GM13976 (cell line): ENCODE measurements around the gene PARVA.

Source experiments
- DNase-seq: peaks from one replicate; pipeline ENCODE4 v3.0.0; 2012; ENCODE audit warnings: low spot score
- in situ Hi-C: fragments of 300-500 bp; cut with MboI; formaldehyde crosslinking; loops from one replicate; pipeline ENCODE4 v1.12.0; 2022; ENCODE audit warnings: low sequenced_read_pairs, mixed read lengths, inconsistent platforms; ENCODE audit not compliant: unreplicated experiment
- TF ChIP-seq, protein P1 (sequence below): IDR thresholded peaks from 2 replicates; pipeline ENCODE4 v1.5.1; 2012; ENCODE audit warnings: borderline replicate concordance, mild to moderate bottlenecking; ENCODE audit not compliant: insufficient read depth; ENCODE audit errors: extremely low read depth, missing control alignments, control extremely low read depth

The PARVA gene

DNA sequence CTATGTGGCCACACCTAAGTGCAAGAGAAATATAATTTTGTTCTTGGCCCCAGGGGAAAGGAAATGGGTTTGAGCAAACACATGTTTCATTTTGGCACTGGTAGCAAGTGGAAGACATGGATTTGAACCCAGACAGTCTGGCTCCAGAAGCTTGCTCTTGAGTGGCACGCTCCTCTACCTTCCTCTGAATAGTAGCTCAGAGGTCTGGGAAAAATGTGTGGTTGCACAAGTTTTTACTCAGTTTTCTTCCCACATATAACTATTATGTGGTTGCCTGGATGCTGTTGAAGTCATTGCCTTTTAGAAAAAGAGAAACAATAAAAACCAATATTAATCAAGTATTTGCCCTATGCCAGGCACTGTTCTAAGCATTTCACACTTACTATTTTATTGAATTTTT is 16.3 kb downstream of the PARVA start:
- DNase-seq, result no peak
- TF ChIP-seq, protein P1, sequence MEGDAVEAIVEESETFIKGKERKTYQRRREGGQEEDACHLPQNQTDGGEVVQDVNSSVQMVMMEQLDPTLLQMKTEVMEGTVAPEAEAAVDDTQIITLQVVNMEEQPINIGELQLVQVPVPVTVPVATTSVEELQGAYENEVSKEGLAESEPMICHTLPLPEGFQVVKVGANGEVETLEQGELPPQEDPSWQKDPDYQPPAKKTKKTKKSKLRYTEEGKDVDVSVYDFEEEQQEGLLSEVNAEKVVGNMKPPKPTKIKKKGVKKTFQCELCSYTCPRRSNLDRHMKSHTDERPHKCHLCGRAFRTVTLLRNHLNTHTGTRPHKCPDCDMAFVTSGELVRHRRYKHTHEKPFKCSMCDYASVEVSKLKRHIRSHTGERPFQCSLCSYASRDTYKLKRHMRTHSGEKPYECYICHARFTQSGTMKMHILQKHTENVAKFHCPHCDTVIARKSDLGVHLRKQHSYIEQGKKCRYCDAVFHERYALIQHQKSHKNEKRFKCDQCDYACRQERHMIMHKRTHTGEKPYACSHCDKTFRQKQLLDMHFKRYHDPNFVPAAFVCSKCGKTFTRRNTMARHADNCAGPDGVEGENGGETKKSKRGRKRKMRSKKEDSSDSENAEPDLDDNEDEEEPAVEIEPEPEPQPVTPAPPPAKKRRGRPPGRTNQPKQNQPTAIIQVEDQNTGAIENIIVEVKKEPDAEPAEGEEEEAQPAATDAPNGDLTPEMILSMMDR, result no peak
- in situ Hi-C loops, result no loop called here

DNA sequence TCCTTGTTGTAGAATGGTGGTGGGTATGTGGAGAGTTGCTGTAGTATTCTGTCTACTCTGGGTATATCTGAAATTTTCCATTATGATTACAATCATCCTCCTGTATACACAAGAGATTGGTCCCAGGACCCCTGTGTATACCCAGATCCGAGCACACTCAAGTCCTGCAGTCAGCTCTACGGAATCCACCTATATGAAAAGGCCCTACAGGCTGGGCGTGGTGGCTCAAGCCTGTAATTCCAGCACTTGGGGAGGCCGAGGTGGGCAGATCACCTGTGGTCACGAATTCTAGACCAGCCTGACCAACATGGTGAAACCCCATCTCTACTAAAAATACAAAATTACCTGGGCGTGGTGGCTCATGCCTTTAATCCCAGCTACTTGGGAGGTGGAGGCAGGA is 17.2 kb downstream of the PARVA start:
- TF ChIP-seq, protein P1, result no peak
- DNase-seq, result no peak
- in situ Hi-C loops, result no loop called here

DNA sequence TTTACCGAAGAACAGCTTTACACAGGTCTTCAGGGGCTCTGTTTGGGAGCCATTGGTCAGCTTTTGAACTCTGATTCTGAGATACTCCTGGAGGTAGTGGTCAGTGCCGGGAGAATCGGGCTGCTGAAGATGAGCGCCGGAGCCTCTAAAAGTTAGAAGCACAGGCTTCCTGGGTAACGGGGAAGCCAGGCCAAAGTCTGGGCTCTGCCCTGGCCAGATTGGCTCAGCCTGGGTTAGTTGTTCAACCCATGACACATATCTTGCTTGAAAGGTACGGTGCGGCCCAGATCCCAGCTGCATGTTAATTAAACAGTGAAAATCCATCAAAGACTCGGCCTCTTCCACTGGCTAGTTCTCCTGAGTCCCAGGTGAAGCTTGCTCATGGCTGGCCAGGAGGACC is 18.0 kb downstream of the PARVA start:
- no peak for DNase-seq
- in situ Hi-C loops, result no loop called here
- TF ChIP-seq, protein P1, result no peak

DNA sequence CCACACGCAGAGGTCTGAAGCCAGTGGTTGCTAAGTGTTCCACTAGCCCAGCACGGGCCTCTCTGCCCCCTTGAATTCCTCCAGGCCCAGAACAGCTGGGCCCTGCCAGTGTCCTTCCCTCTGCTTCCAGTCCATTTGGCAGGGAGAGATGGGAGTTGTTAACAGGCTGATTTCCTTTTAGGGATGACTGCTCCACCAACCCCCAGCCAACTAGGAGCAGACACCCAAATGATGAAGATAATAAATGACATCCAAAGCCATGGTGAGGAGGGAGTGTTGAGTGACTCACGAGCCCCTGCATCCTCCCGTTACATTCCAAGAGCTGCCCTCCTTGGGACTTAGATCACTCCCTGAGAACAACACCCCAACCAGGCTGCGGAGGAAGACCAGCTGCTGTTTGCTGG is 20.6 kb downstream of the PARVA start:
- DNase-seq, result no peak
- in situ Hi-C loops, result no loop called here
- TF ChIP-seq, protein P1, result no peak

DNA sequence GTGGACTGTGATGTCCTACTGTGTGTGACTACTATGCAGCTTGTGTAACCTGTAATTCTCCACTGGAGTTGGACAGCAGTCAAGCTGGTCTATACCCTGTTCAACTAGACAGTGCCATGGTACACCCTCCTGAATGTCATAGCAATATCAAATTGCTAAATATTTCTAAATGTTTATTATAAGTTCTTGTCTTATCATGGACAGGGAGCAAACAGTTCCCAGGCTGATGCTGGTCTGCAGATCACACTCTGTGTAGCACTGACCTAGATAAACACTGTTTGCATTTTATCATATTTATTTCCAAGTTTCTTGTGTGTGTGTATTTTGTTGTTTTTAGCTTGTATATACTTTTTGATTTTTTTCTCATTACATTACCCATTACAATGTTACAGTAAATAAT is 22.0 kb downstream of the PARVA start:
- TF ChIP-seq, protein P1, result no peak
- DNase-seq, result no peak
- in situ Hi-C loops, result no loop called here

DNA sequence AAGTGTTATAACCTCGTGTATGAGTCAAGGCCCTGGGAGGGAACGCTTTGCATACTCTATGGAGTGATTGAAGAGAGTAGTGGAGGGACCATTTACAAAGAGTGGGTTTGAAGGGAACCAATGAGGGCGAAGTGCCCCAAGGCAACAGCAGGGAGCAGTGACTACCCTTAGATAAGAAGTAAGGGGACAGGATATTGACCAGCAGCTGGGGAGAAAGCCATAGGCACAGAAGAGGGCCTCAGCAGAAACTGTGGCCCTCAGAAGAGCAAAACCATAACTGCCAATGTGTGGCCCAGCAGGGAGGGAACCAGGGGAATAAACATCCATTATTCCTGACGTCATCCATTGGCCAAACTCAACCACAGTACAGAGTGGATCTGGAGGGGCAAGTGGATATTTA is 24.7 kb downstream of the PARVA start:
- TF ChIP-seq, protein P1, result no peak
- no peak for DNase-seq
- in situ Hi-C loops, result loop anchor here (25.0 kb wide), 1 partner anchor 485 kb away; no protein-coding TSS in a partner anchor

DNA sequence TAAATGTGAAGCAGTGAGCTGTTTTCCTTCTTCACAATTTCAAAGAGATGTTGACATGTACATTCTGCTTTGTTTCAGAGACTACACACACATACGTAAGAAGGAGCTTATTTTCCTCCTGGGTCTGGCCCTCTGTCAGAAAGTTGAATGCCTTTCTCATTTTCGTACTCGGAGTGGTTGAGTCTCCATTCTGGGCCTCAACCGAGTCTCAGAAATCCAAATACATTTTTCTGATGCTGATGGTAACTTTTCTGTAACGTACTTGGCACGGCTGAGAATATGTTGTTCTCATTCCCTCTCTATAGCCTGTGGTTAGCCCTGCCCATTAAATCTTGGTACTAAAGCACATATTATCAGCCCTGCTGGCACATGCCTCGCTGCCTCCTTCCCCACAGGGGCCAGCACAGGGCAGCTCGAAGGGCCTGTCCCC is 25.3 kb downstream of the PARVA start:
- DNase-seq, result no peak
- in situ Hi-C loops, result loop anchor here (25.0 kb wide), 1 partner anchor 485 kb away; no protein-coding TSS in a partner anchor
- TF ChIP-seq, protein P1, result no peak
